GM19467 (cell line): ENCODE data around the gene ACER1.
"Not testable (repeated sequence)": the region's sequence is repeated elsewhere in the genome, so short reads cannot be mapped to it uniquely, and the experiment has no call there.

Experiments used
- ATAC-seq: cut with Tn5 transposase; IDR thresholded peaks from one replicate; pipeline ENCODE4 v1.9.1; 2021; ENCODE audit warnings: mild to moderate bottlenecking, moderate library complexity; ENCODE audit not compliant: unreplicated experiment

ACER1 gene, protein sequence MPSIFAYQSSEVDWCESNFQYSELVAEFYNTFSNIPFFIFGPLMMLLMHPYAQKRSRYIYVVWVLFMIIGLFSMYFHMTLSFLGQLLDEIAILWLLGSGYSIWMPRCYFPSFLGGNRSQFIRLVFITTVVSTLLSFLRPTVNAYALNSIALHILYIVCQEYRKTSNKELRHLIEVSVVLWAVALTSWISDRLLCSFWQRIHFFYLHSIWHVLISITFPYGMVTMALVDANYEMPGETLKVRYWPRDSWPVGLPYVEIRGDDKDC

DNA sequence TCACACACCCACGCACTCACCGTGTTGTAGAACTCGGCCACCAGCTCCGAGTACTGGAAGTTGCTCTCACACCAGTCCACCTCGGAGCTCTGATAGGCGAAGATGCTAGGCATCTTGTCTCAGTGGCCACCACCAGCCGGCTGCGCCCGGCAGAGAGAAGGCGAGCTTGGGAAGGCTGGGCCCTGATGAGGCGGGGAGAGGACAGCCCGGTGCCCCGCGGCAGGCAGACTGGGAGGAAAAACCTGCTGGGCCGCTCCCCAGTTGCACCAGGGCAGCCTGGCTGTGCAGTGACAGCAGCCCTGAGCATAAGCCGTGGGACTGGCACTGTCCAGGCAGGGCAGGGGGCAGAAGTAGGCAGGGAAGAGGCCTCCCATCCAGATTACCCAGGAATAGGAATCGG is at the start of gene ACER1:
ACER1 (minus strand) TSS at position 174 of the 400 bp plus-strand sequence; CDS start at position 113, 61 bp downstream.
- no peak for ATAC-seq

DNA sequence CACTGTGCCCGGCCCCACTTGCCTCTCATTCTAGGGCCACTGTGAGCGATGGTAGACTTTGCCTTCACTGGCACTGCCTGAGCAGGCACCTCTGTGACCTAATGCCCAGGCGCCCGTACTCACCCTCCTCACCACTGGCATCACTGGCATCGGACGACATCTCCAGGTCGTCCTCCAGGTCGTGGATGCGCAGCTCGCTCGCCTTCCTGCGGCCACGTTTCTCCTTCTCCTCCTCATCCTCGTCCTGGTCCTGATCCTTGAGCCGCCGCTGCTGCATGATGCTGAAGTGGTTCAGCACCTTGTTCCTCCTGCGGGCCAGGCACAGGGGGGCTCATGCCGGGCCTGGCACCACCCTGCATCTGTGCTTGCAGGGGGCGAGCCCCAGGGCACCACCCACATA is 49.8 kb upstream of the ACER1 start:
- no peak for ATAC-seq

DNA sequence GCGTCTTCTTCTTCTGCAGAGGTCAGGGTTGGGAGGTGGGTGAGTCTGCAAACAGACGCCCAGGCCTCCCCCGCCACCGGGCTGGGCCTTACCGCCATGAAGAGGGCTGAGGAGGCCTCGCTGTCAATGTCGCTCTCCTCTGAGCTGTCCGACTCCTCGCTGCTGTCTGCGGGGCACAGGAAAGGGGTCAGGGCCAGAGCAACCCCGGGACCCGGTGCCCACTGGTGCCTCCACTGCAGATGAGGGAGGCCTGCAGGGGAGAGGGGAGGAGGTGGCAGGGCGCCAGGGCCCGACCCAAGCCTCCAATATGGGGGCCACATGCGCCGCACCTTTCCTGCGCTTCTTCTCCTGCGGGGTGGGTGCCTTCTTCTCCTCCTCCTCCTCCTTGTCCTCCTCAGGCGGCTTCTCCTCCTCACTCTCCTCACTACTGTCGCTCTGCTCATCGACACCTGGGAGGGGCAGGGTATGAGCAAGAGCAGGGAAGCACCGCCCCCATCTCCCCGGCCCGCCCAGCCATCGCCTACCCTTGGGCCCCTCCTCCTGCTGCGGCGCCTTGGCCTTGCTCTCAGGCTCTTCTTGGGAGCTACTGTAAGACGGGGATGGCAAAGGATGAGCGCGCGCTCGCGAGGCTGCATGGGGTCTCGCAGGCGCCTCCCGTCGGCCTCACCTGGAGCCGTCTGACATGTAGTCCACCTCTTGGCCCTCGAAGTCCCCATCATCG is 47.8 kb upstream of the ACER1 start:
- ATAC-seq: no peak

DNA sequence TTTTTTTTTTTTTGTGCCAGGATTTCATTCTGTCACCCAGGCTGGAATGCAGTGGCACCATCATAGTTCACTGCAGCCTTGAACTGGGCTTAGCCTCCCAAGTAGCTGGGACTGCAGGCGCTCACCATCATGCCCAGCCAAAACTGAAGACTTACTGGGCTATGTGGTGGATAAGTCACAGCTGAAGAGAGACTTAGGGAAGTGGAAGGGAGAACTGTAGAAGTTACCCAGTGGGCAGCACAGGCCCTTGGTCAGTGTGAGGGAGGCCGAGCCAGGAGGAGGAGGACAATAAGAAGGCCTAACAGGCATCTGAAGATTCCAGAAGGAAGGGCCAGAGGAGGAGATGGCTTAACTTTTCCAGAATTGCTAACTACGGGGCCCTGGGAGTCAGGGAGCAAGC is 46.3 kb upstream of the ACER1 start:
- no peak for ATAC-seq

DNA sequence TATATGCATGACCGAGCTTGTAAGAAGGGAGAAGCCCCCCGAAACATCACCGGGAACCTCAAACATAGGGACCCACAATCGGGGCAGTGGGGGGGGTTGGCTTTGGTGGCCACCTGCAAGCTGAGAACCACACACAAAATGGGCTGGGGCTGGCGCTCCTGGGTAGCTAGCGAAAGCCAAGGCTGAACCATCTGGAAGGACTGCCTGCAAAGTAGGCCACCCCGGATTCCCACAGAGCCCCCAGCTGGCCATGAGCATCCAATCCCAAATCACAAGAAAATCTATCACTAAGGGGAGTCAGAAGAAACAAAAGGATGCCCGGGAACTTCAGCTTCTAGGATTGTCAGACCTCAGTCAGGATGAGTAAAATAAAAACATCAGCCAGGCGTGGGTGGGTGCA is 45.1 kb upstream of the ACER1 start:
- ATAC-seq: no peak

DNA sequence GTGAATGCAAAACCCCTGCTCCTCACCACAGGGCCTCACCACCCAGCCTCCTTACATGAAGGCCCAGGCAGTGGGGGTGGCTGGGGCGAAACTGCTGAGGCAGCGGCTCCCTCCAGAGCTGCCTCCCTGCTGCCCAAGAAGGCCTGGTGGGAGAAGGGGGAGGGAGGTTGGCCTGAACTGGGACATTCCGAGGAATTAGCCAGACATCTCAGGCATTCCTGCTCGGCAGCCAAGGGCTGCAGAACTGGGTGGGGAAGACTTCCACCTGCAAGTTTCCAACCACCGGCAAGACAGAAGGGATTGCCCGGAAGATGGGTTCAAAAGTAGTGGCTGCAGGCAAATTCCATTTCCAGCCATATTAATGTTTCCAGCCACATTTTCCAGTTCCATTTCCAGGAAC is 44.6 kb upstream of the ACER1 start:
- ATAC-seq: no peak

DNA sequence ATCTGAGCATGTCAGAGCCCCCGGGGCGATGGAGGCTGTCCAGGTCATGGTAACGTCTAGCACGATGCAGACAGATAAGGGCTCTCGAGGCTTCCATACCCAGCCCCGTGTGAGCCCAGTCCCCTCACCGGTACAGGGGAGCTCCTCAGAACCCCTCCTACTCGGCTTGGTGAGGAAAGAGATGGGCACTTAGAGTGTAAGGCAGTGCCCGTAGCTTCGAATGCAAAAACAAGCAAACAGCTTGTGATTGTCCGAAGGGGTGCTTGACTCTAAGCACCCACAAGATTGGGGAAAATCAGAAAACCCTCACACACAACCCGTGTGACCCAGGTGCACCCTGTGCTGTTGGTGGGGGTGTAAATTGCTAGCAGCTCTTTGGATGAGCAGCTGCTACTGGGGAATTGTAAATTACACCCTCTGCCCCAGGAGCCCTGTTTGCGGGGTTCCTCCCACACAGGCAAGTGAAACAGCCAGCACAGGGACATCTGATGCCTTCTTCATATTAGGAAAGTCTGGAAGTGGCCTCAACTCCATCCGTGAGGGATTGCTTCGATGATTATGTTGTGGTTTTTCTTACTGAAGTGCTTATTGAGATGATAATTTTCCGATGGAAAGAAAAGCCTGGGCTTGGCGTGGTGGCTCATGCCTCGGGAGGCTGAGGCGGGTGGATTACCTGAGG is 43.2 kb upstream of the ACER1 start:
- ATAC-seq: no peak

DNA sequence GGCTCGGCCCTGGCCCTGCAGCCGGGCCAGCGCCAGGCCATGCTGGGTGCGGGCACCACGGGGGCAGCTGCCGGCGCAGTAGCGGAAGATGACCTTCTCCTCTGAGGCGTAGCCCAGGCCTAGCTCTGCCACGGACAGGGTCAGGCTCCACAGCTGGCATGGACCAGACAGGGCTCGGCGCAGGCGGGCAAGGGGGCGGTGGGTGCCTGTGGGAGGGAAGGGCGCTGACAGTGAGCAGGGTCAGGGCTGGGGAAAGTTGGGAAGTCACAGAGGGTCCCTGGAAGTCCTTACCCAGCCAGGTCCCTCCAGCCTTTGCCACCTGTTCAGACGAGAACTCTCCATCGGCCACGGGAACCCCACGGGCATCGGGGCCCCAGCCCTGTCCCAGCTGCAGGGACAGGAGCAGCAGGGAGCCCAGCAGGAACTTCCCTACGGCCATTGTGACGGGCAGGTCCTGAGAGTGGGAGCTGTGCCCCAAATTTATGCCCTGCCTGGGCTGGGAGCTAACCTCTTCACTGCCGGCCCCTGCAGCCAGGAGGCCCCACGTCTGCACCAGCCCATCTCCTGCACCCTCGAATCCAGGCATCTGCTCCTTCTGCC is 42.1 kb upstream of the ACER1 start, which contains the start of gene PSPN:
PSPN (minus strand) TSS at position 523 of the 600 bp plus-strand sequence; CDS start at position 439, 84 bp downstream.
- no peak for ATAC-seq

DNA sequence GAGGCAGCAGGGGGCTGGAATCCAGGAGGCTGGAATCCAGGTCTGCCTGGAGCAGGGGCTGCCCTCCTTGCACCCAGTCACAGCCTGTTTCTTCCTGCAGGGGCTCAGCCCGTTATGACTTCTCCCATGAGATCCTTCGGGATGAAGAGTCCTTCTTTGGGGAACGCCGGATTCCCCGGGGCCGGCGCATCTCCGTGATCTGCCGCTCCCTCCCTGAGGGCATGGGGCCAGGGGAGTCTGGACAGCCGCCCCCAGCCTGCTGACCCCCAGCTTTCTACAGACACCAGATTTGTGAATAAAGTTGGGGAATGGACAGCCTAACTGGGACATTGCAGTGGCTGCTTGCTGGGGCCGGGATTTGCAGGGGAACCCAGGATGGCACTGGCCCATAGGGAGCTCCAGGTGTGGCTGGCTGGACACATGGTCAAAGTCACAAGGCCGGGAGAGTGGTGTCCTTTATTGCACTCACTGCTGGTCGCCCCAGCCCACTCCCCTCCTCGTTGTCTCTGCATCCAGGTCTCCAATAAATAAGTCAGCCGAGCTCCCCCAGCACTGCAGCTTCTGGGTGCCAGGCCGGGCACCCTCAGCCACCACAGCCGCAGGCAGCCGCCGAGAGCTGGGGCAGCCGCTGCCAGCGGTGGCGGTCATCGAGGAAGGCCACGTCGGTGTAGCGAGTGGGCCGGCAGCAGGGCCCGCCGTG is 41.4 kb upstream of the ACER1 start:
- no peak for ATAC-seq

DNA sequence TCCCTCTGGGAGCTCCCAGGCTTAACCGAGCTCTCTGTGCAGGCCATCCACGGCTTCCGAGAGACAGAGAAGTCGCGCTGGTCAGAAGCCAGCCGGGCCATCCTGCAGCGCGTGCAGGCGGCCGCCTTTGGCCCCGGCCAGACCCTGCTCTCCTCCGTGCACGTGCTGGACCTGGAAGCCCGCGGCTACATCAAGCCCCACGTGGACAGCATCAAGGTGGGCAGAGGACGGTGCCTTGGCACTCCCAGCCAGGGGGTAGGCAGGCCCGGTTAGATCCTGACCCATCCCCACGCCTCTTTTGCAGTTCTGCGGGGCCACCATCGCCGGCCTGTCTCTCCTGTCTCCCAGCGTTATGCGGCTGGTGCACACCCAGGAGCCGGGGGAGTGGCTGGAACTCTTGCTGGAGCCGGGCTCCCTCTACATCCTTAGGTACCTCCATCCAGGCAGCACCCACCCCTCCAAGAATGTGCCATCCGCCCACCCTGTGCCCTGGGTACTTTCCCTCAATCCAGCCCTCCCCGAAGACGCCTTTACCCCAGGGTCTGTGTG is 40.8 kb upstream of the ACER1 start:
- ATAC-seq: no peak

DNA sequence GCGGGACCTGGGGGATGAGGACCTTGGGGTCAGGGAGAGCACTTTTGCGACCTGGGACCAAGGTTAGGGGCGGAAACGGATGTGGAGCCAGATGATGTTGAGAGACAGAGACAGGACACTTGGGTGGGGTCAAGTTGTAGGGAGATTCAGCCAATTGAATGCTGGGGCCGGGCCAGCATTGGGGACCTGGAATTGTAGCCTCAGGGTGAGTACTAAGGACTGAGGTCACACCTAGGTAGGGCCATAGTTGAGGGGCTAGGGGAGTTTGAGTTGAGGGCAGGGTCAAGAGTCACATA is 40.3 kb upstream of the ACER1 start:
- ATAC-seq: no peak

DNA sequence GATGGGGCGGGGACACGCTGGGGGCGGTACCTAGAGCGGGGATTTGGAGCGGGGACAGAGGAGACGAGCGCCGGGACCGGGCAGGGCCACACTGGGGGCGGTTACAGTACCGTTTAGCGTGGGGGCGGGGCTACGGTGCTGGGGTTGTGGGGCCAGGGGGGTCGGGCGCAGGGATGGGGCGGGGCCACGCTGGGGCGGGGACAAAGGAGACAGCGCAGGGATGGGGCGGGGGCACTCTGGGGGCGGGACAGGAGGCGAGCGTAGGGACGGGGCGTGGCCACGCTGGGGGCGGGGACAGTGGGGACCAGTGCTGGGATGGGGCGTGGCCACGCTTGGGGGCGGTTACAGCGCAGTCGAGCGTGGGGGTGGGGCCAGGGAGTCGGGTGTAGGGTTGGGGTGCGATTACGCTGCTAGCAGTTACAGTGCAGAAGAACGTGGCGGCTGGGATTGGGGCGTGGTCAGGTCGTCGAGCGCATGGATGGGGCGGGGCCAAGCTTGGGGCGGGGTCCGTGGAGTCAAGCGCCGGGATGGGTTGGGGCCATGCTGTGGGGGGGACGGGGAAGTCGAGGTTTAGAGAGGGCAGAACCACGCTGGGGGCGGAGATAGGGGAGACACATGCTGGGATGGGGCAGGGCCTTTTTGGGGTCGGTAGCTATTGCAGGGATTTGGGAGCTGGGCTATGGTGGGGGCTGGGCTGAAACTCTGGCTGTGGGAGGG is 39.8 kb upstream of the ACER1 start:
- peak; percentile 52 for ATAC-seq

DNA sequence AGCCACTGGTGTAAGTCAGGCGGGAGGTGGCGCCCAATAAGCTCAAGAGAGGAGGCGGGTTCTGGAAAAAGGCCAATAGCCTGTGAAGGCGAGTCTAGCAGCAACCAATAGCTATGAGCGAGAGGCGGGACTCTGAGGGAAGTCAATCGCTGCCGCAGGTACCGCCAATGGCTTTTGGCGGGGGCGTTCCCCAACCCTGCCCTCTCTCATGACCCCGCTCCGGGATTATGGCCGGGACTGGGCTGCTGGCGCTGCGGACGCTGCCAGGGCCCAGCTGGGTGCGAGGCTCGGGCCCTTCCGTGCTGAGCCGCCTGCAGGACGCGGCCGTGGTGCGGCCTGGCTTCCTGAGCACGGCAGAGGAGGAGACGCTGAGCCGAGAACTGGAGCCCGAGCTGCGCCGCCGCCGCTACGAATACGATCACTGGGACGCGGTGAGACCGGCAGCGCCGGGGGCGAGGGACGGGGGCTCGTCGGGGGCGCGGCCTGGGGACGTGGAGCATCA is 39.2 kb upstream of the ACER1 start, which contains the start of gene ALKBH7:
ALKBH7 (plus strand) TSS at position 201 of the 502 bp plus-strand sequence; CDS start at position 228, 27 bp downstream.
- peak; percentile 69 for ATAC-seq

DNA sequence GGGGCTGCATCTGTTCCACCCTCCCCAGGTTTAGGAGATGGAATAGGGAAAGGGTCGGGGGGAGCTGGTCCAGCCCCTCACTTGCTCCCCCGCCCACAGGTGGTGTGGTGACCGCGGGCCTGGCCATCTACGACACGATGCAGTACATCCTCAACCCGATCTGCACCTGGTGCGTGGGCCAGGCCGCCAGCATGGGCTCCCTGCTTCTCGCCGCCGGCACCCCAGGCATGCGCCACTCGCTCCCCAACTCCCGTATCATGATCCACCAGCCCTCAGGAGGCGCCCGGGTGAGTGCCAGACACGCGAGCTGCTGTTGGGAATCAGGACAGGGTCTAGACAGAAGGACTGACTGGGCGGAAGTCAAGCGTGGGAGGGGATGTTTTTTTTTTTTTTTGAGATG is 30.9 kb upstream of the ACER1 start:
- ATAC-seq: no peak

DNA sequence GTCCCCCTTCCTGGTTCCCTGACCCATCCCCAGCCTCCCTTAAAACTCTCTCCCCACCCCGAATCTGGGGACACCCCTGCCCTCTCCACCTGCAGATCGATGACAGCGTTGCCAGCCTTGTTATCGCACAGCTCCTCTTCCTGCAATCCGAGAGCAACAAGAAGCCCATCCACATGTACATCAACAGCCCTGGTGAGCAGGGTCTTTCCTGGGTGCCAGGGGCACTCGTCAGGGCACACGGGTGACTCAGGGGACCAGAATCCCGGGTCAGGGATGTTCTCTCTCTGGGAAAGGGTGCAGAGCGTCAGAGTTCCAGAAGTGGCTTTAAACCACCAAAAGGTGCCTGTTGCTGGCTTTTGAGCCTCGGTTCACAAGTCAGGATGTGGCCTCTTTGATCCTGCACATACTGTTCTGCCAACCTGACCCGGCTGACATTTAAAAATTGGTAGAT is 29.0 kb upstream of the ACER1 start:
- ATAC-seq: no peak

DNA sequence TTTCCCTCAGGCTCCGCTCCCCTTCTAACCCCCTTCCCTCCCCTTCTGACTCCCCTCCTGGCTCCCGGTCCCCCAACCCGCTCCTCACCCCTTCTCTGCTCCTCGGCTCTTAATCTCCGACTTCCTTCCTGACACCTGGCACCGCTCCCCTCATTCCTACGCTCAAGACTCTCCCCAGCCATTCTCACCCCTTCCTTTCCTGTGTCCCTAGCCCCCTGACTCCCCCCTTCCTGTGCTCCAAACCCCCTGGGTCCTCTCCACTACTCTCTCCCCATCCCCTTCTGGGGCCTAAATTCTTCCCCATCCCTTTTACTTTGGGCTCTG is 28.6 kb upstream of the ACER1 start:
- ATAC-seq: no peak

DNA sequence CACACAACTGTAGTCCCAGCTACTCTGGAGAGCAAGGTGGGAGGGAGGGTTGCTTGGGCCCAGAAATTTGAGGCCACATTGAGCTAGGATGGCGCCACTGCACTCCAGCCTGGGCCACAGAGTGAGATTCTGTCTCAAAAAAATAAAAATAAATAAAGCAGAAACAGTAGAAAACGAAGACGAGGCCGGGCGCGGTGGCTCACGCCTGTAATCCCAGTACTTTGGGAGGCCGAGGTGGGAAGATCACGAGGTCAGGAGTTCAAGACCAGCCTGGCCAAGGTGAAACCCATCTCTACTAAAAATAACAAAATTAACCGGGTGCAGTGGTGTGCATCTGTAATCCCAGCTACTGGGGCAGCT is 27.4 kb upstream of the ACER1 start:
- not testable (repeated sequence) for ATAC-seq

DNA sequence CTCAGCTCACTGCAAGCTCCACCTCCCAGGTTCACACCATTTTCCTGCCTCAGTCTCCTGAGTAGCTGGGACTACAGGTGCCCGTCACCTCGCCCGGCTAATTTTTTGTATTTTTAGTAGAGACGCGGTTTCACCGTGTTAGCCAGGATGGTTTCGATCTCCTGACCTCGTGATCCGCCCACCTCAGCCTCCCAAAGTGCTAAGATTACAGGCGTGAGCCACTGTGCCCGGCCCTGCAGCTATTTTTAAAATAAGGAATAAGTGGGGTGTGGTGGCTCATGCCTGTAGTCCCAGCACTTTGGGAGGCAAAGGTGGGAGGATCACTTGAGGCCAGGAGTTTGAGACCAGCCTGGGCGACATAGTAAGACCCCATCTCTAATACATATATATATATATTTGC is 27.0 kb upstream of the ACER1 start:
- ATAC-seq: not testable (repeated sequence)

DNA sequence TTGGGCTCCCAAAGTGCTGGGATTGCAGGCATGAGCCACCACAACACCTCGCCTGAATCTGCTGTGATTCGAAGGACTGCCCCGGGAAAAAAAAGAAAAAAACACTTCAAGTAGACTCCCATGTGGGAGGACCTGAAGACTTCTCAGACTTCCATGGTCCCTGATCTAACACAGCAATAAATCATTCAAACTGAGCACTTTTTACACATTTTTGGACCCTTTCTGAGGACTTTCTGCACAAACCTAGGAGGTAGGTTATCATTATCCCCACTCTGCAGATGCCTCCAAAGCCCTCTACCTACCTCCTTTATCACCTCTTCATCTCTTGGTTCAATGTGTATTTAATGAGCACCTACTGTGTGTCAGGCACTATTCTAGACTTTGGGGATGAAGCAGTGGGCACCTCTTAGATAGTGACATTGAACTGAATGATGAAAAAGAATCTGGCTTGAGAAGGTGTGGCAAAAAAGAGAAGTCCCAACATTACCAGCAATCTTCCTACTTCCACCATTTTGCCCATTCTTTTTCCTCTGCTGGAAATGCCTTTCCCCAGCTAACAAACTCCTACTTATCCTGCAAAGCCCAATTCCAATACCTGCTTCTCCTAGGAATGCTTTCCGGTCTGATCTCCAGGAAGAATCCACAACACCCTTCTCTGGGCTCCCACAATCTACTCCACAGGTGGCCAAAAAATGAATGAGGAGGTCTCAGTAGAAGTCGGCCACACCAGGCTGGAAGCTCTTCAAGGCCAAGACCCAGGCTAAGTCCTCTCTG is 26.3 kb upstream of the ACER1 start:
- no peak for ATAC-seq
